NCI-H2107 treated with DMSO at 0.1 percent for 48 hours (cell line): ENCODE data around the gene ANKRD44.

Experiments used
- DNase-seq: peaks from one replicate; lab custom pipeline; 2025; ENCODE audit not compliant: unreplicated experiment; lab: John Stamatoyannopoulos, UW

ANKRD44 gene

DNA sequence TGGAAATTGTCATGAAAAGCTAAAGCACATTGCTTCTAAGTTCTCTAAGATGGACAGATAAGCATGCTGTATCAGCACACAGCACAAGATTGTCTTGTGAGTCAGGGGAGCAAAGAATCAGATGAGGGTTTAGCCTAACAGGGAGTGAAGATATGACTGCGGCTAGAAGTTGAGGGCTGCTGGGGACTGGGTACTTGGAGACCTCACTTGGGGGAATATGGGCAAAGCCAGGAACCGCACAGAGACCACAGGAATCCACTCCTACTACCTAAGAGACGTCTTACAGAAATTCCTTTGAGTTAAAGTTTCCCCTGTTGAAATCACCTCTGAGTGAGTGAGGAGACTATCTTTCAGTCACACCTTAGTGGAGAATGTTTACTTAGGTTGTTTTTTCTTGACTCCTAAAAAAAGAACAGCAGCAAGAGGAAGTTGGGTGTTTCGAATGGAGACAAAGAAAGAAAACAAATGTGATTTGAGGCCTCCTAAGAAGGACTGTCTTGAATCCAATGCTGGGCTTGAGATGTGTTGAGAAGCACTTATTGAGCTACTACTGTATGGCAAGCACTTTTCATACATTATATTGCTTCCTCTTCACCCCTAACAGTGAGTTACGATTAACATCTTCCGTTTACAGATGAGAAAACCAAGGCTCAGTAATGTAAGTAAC is 100.7 kb downstream of the ANKRD44 start:
- DNase-seq: no peak

DNA sequence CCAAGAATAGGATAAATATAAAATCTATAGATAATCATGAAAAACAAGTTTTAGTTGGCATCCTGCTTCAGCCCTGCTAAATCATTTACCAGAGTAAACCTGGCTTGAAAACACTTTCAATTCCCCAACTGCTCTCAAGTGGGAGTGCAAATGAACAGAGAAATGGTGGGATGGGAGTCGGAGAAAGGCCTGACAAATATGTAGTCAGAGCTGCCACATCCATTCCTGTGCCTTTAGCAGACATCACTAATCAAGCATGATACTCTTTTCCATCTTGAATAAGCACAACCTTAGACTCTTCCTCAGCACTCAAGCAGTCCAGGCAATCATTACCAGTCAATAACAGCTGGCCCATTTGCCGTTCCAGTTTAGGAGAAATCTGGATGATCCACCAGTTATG is 101.3 kb downstream of the ANKRD44 start:
- DNase-seq: no peak

DNA sequence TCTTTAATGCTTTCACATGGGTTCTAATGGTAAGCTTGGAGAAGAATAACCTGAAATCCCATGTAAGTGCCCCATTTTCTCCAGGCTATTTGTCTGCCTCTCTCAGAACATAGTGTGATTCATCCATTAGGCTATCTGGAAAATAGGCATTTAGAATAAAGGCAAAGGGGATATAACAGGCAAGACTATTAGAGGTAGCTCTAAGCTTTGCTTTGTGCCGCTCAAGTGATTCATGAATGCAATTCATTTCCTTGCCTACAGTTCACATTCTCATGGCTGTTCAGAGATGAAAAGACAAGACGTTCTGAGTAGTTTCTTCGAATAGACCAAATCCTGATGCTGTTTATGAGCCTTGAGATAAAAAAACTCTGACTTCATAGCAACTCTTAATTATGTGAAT is 101.7 kb downstream of the ANKRD44 start:
- DNase-seq: no peak

DNA sequence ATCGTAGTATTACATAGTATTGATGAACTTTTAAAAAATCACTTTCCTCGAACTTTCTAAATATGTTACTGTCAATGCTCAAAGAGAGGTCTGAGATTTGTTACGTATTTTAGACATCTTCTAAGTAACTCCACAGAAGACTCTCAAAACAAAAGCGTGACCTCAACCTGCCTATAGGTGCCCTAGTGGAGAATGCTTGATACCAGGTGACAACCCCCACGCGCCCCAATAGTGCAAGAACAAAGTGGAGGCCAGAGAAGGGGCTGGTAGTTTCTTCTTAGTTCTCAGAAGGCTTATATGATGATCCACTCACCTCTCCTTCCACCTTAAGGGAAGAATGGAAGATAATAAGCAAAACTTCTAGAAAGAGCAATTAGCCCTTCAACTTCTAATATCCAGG is 102.6 kb downstream of the ANKRD44 start:
- no peak for DNase-seq

DNA sequence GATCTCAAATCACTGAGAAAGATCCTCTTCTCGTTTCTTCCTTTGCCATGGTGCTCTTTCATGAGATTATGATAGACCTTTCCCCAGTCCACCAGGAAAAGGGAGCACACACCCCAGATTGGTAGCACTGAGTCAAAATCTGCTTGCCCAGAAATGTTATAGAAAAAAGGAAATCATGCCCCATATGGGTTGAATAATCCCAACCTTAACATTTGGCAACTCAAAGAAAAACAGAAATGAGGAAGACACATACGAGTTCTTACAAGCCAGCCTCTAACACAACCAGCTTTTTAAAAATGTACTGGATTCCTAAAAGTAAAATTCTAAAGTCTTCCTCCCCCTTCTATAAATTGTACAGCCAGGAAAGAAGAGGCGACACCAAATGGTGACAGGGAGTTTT is 103.0 kb downstream of the ANKRD44 start:
- DNase-seq: no peak

DNA sequence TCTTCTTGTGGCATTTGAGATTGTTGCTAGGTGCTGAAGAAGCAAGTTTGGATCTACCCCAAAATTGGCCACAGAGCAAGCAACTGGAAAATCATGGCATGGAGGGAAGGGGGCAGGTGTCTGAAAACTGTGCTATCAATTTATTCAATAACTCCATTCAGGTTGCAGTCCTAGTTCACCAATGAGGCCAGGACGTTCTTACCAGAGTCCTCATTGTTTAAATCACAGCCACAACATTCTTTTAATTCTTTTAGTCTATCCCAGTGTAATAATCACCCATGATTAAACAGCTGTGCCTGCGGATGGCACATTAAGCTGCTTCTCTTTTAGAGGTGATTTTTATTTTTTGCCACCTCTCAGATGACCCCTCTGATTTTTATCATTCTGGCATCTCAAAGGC is 103.5 kb downstream of the ANKRD44 start:
- no peak for DNase-seq

DNA sequence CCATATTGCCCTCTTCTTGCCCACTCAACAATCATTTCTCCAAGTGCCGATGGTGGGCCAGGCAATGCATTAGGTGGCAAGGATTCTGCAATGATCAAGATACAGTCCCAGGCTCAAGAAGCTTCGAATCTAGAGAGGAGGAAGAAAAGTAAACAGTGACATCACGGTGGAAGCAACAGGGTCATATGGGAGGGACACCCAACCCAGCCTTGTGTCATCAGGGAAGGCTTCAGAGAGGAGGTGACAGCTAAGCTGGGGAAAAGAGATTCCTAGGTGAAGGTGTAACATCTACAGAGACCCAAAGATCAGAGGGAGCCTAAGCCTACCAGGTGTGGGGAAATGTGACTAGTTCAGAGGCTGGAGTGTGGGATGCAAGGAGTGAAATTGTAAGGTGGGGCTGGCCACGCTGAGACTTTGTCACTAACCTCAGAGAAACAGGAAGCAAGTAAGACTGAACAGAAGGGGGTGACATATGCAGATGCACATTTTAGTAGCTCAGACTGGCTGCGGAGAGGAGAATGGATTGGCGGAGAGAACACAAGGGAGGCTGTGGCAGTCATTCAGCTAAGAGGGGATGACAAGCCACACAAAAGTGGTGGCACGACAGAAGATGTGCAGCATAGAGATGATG is 104.9 kb downstream of the ANKRD44 start:
- no peak for DNase-seq

DNA sequence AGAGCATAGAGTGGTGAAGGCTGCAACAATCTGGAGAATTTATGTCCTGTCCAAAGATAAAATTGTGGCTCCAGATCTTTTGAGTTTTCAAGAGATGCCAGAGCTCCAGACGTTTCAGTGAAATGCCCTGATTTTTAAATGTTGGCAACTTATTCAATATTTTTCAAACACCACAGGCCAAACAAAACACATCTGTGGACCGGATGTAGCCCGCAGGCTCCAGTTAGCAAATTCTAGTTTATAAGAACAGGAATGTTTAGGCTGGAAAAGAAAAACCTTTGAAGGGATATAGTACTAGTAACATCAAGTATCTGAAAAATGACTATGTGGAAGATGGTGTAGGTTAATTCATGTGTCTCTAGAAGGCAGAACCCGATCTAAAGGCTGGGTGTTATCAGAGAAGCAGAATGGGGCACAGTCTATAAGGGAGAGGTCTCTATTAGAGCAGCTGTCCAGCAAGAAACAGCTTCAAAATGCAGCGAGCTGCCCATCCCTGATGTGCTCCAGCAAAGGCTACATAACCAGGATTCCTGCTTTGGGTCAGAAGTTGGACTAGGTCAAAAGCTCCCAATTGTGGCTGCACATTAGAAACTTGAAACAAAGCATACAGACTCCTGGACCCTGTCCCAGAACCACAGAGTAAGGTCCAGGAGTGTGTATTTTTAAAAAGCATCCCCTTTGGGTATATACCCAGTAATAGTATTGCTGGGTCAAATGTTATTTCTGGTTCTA is 105.9 kb downstream of the ANKRD44 start:
- no peak for DNase-seq

DNA sequence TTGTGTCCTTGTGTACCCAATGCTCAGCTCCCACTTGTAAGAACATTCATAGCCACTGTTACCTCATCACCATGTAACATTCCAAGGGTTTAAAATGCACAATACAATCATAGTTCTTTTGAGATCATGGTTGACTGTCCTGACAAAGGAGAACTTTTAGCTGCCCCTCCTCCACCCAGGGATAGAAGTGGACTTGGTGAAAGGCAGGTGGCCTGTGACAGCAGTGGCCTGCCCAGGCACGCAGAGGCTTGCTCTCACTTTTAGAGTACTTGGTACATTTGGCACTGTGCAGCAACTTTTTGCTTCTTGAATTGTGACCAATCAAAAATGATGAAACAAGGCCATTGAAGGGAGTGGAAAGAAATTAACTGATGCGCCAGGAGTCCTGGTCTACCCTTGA is 108.7 kb downstream of the ANKRD44 start:
- DNase-seq: no peak

DNA sequence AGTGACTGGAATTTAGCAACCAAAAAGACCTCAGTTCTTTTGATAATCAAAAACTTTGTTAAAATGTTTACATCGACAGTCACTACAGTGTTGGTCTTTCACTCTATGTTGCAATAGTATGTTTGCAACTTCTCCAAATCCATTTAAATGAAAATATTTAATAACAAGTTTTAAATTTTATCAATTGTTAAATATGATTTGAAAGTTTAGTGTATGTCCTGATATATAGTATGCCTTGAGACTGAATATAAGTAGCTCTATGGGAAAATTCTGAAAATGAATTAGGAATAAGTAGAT is 109.9 kb downstream of the ANKRD44 start:
- DNase-seq: no peak

DNA sequence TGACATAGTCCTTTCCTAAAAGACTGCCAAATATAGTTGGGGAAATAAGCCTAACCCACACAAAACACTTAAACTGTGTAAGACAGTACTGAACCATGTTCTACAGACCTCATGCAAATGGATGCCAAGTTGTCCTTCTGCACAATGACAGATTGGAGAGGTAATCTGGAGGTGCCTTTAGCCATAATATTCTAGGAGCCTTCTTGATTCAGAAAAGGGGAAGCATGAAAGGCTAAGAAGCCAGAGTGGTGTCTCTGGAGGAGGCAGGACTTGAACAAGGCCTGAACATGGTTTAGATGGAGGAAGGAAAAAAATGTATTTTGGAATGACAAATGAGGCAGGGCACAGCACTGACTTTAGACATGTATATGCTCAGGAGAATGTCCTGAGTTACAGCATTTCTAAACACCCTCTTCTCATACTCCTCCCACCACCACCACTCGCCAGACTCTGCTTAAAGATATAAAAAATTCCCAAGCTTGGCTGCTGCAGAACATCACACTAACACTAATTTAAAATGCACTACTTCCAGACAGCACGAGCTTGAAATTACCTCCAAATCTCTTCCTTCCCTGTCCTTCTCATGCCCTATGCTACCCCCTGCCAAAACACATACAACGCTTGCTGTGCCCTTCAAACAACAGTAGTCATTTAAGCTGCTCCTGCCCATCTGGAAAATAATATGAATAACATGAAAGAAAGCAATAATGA is 110.4 kb downstream of the ANKRD44 start:
- DNase-seq: no peak

DNA sequence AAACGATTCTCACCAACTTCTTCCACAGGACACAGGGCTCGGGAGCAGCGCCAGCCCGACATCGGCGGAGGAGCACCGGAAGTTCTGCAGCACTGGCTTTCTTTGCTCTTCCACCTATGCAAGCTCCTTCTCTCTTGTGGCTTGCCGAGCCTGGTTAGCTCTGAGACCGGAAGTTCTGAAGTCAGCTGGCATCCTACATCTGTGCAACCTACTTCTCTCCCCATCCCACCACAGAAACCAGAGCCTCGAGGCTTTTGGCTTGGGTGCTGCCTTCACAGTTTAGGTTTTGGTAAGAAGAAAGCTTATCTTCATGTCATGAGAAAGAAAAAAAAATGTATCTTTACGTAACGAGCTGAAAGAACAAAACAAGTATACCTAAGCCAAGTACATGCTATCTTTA is 111.7 kb downstream of the ANKRD44 start:
- no peak for DNase-seq

DNA sequence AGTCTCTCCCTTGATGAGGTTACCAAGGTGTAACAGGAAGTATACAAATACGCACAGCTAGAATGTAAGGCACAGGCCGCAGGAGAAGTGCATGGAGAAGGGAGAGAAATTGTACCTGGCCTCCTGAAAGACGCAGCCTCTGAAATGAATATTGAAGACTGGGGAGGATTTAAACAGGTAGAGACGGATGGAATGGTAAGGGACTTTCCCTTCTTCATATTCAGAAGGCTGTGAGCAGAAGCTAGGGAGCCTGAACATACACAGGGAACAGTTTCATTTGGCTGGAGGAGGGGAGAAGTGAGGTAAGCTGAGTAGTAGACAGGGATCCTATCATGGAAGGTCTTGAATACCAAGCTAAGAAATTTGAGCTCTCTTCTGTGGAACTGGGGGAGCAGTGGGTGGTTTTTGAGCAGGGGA is 112.7 kb downstream of the ANKRD44 start:
- DNase-seq: peak; percentile 36

DNA sequence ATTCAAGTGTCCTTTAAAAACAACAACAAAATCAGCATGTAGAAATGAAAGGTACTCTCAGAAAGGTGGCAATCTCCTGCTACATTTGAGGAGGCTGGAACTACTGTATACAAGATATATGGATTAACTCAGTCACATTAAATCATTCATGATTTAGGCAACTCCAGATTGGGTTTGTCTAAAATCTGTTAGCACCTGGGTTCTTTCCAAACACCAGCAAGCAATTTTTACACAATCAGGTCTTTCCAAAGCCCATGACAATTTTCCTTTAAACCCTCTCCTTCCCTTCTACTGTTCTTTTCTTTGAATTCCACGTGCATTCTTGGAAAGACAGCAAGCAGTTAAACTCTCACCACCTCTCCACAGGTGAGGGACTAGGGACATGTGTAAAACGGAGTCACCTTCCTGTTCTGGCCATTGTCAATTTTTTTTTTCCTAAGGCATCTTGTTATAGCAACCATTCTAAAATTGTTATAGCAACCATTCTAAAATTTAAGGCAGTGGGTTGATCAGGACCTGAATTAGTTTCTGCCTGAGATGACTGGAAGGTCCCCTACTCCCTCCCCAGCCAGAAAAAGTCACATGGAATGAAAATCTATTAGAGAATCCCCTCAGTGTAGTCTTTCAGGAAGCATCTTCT is 113.9 kb downstream of the ANKRD44 start:
- no peak for DNase-seq

DNA sequence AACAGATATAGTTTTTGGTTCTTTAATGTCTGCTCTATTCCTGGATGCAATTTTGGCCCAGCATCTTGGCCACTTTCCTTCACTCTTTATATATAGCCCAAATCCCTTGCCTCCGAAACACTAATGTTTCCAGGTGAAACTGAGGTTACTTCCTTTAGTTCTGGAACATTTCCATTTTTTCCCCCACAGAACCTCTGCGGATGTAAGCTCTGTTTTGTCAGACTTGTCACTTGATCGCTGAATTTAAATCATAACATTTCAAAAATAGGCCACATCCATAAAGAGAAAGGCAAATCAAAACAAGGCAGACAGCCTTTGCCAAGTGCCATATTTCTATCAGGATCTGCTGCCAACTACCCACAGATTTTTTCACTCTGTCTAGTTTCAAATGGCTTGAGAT is 115.1 kb downstream of the ANKRD44 start:
- no peak for DNase-seq

DNA sequence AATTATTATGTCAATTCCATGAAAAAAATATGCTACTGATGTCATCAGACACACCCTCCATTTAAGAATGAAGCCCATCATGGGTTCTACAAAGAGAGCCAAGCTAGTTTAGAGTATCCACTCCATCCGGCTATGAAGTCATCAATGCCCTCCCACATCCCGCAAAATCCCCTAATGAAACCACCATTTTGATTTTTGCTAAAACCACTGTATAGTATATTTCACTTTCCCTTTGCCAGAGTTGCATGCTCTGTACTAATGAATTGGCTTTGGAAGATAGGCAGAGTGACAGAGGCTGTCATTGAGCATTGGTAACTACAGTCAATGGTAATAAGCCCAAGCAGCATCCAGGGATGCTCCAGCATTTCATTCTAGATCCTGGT is 118.6 kb downstream of the ANKRD44 start:
- DNase-seq: no peak

DNA sequence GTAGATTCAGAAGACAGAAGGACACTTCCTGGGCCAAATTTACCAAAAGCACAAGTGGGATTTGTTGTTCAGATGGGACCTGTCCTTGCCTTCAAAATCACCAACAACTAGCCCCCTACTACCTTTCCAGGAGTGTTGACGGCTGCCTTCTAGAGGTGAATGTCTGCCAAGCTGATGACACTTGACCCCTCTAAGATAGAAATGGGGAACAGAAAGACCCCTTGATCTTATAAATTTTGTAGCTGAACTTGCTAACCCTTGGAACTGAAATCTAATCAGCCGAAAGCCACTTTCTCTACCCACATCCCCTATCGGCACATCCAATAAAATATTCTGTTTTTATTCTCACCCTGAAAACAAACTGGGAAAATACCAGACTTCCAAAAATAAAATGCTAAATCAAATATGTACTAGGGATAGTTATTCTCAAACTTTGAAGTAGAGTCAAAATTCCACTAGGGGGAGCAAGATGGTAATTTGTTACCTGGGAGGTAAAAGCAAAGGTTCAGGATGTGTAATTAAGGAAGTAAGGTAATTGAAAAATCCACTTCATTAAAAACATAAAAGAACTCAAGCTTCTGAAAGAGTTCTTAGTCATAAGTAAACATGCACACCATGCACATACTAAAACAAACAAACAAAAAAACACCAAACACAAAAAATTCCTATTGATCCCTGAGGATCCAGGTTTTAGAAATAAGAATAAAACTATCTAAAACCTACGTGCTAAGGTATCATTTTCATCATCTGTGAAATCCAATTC is 119.2 kb downstream of the ANKRD44 start:
- DNase-seq: peak; percentile 37

DNA sequence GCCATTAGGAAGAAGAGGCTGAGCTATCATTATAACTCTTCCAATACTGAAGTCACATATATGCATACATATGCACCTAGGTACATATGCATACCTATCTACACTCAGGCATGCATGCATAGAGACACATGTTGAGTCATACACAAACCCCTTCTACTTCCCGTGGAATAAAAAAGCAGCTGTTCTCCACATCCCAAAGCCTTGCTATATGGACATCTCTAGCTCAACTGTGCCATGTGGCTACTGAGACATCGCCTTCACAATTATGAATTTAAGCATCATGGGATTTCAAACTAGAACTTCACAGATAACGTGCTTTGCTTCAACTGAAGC is 120.5 kb downstream of the ANKRD44 start:
- DNase-seq: no peak

DNA sequence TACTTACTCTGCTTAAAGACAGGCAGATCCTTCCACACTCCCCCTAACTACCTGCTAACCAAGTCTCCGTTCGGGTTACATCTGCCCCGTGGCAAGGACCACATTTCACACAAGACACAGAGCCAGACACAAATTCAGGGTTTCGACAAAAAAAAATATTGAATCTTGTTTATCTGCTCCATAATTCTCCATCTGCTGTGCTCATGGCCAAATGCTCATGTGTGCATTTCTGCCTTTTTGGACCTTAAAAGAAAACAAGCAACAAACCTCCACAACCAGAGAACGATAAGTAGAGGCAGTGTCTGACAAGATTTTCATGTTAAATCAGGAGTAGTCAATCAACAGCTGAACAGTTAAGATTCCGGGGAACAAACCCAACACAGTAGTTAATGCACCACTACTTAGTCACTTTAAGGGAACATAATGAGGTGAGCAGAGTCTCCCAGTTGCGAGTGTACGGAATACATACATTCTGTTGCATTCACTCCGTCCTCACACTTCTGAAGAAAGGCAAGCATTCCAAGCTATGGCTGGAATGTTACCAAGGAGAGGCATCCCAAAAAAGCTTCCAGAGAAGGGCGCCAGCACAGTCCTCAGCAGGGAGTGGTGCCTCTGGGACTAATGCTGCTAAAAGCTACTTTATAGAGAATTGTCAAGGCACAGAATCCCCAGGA is 121.0 kb downstream of the ANKRD44 start:
- no peak for DNase-seq

DNA sequence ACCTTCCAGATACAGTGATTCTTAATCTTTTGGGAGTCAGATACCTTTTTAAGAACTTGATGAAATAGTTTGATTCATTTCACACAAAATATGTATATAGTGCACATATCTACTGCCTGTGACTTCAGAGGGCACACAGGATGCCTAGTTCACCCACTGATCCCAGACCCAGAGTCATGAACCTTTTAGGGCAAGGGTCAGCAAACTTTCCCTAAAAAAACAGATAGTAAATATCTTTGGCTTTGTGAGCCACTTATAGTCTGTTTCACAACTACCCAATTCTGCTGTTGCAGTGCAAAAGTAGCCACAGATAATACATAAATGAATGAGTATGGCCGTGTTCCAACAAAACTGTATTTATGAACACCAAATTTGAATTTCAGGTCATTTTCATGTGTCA is 124.9 kb downstream of the ANKRD44 start:
- DNase-seq: no peak
